ENCODE data around the gene SPIB.

DNA sequence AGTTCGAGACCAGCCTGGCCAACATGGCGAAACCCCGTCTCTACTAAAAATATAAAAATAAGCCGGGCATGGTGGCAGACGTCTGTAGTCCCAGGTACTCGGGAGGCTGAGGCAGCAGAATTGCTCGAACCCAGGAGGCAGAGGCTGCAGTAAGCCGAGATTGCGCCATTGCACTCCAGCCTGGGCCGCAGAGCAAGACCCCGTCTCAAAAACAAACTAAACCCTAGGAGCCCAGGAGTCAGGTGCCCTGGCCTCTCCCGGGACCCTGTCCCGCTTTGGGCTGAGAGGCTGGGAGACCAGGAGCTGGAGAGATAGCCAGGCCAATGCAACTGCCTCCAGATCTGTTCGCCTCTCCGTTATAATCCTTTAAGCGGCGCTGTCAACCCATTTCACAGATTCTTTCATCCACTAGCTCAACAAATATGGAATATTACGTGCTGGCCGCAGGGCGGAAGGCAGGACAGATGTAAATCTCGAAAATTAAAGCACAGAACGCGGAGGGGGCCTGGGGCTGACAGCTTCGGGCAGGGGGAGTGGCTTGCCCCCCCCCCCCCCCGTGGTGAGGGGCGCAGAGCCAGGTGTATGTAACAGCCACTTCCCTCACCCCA is 8.7 kb downstream of the SPIB start:
- no peak for TF ChIP-seq GATA2 (IDR thresholded peaks at IDR 0.05; ENCODE audit: low read depth, low read length)
- TF ChIP-seq GATA3 (IDR thresholded peaks at IDR 0.05; ENCODE audit: low read depth, low read length): no peak
